HuH-7 (cell line): Measurements from ENCODE around the gene MALRD1.
A peak's percentile ranks its signal among the peaks of the same experiment; 100 is the strongest.

Source experiments
- DNase-seq: peaks from one replicate; pipeline ENCODE4 v3.0.0; 2011; ENCODE audit warnings: low spot score

The MALRD1 gene

GRCh38 chr10:19048489-19048888 is at the start of gene MALRD1:
Gene MALRD1, plus strand, starts transcription at chr10:19048801. Its CDS starts 138 bp downstream, at chr10:19048939.
- DNase-seq: peak; percentile 23

GRCh38 chr10:19003341-19003740 is 45.3 kb upstream of the MALRD1 start:
- DNase-seq: no peak

GRCh38 chr10:19012111-19012510 is 36.5 kb upstream of the MALRD1 start:
- no peak for DNase-seq

- no peak for DNase-seq
Observed at GRCh38 chr10:19014034-19014433, 34.6 kb upstream of the MALRD1 start.

GRCh38 chr10:19014498-19014897 is 34.1 kb upstream of the MALRD1 start:
- DNase-seq: no peak

- DNase-seq: no peak
Observed at GRCh38 chr10:19017116-19017890, 31.3 kb upstream of the MALRD1 start.

GRCh38 chr10:19021162-19021561 is 27.4 kb upstream of the MALRD1 start:
- peak; percentile 46 for DNase-seq

GRCh38 chr10:19024611-19025010 is 24.0 kb upstream of the MALRD1 start:
- no peak for DNase-seq

GRCh38 chr10:19031763-19032162 is 16.8 kb upstream of the MALRD1 start:
- DNase-seq: no peak

- no peak for DNase-seq
Observed at GRCh38 chr10:19033741-19034140, 14.9 kb upstream of the MALRD1 start.

- no peak for DNase-seq
Observed at GRCh38 chr10:19041171-19041570, 7.4 kb upstream of the MALRD1 start.

GRCh38 chr10:19043431-19043830 is 5.2 kb upstream of the MALRD1 start:
- DNase-seq: no peak

GRCh38 chr10:19046679-19047078 is 1.9 kb upstream of the MALRD1 start:
- no peak for DNase-seq

- no peak for DNase-seq
Observed at GRCh38 chr10:19048891-19049290, 290 bp downstream of the MALRD1 start.

GRCh38 chr10:19049567-19049966 is 966 bp downstream of the MALRD1 start:
- no peak for DNase-seq

GRCh38 chr10:19054289-19054835 is 5.8 kb downstream of the MALRD1 start:
- no peak for DNase-seq

- DNase-seq: no peak
Observed at GRCh38 chr10:19058046-19058445, 9.4 kb downstream of the MALRD1 start.

- no peak for DNase-seq
Observed at GRCh38 chr10:19063986-19064385, 15.4 kb downstream of the MALRD1 start.

GRCh38 chr10:19071946-19072345 is 23.3 kb downstream of the MALRD1 start:
- no peak for DNase-seq

- DNase-seq: no peak
Observed at GRCh38 chr10:19077276-19077675, 28.7 kb downstream of the MALRD1 start.

GRCh38 chr10:19096501-19097073 is 48.0 kb downstream of the MALRD1 start:
- no peak for DNase-seq

- DNase-seq: no peak
Observed at GRCh38 chr10:19097151-19097550, 48.5 kb downstream of the MALRD1 start.

GRCh38 chr10:19098803-19099202 is 50.2 kb downstream of the MALRD1 start:
- DNase-seq: no peak

GRCh38 chr10:19107406-19107805 is 58.8 kb downstream of the MALRD1 start:
- DNase-seq: no peak
